Measurements from ENCODE around the gene CSHL1.

DNA sequence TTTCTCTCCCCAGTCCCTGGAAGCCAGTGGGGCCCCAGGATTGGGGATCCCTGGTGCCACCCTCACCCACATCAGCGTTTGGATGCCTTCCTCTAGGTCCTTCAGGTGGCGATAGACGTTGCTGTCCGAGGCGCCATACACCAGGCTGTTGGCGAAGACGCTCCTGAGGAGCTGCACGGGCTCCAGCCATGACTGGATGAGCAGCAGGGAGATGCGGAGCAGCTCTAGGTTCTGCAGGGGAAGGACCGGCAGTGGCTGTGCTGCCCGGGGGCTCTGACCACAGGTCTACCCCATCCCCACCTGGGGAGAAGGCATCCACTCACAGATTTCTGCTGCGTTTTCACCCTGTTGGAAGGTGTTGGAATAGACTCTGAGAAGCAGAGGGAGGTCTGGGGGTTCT lies 30.4 kb downstream of the CSHL1 start:
- TF ChIP-seq EZH2phosphoT487 (IDR thresholded peaks at IDR 0.05; ENCODE audit: borderline replicate concordance, low read length) (no peak), CTCF (IDR thresholded peaks at IDR 0.05; ENCODE audit: low read depth, low read length, poor library complexity, severe bottlenecking) (no peak)

Measured in DOHH2 (cell line).